Smooth muscle cell of the brain vasculature (primary cell): ENCODE results near the gene PIM3.
A peak's percentile ranks its signal among the peaks of the same experiment; 100 is the strongest.

Experiments
- DNase-seq: peaks from one replicate; pipeline ENCODE4 v3.0.0-alpha.2; 2012; ENCODE audit warnings: low read depth, low spot score

Gene PIM3

GRCh38 chr22:49955581-49956417 lies 4.8 kb upstream of the PIM3 start:
- DNase-seq: no peak

GRCh38 chr22:49956418-49956770 lies 4.2 kb upstream of the PIM3 start:
- DNase-seq: no peak

- DNase-seq: no peak
Measured at GRCh38 chr22:49956914-49957825, 3.4 kb upstream of the PIM3 start.

- no peak for DNase-seq
Measured at GRCh38 chr22:49957826-49958365, 2.7 kb upstream of the PIM3 start.

GRCh38 chr22:49958366-49958921 lies 2.1 kb upstream of the PIM3 start:
- DNase-seq: no peak

GRCh38 chr22:49958931-49959781 lies 1.4 kb upstream of the PIM3 start:
- no peak for DNase-seq

GRCh38 chr22:49959782-49960158 lies 802 bp upstream of the PIM3 start:
- no peak for DNase-seq

- no peak for DNase-seq
Measured at GRCh38 chr22:49961005-49961600, 531 bp downstream of the PIM3 start.

GRCh38 chr22:49961601-49962011 lies 1.0 kb downstream of the PIM3 start:
- DNase-seq: no peak

- DNase-seq: peak; percentile 70
Measured at GRCh38 chr22:49962012-49962750, 1.6 kb downstream of the PIM3 start.

GRCh38 chr22:49962751-49963646 lies 2.4 kb downstream of the PIM3 start:
- DNase-seq: no peak

- DNase-seq: no peak
Measured at GRCh38 chr22:49963647-49964026, 3.1 kb downstream of the PIM3 start.

GRCh38 chr22:49964136-49965090 lies 3.8 kb downstream of the PIM3 start:
- no peak for DNase-seq

- DNase-seq: no peak
Measured at GRCh38 chr22:49965091-49966040, 4.8 kb downstream of the PIM3 start.

- no peak for DNase-seq
Measured at GRCh38 chr22:49966041-49966773, 5.6 kb downstream of the PIM3 start.
